ENCODE measurements around the gene ERFE.

GRCh38 chr2:238114331-238114841 lies 44.4 kb upstream of the ERFE start:
- TF ChIP-seq POLR2A (IDR thresholded peaks at IDR 0.05): no peak
- TF ChIP-seq CTCF (IDR thresholded peaks at IDR 0.05 in 4 of 5, conservative IDR thresholded peaks at IDR 0.05 in 1 of 5): no peak

Measured in gastrocnemius medialis (tissue), 4 donors.